Measurements from ENCODE around the gene FYB1.
"Not testable (repeated sequence)": the region's sequence is repeated elsewhere in the genome, so short reads cannot be mapped to it uniquely, and the experiment has no call there.

FYB1 gene

GRCh38 chr5:39219437-39219836 lies at the start of gene FYB1:
FYB1 (minus strand) TSS chr5:39219563; CDS start chr5:39202960, 16,603 bp downstream.
- no peak for DNase-seq

- no peak for DNase-seq
These were observed 47.8 kb upstream of the FYB1 start for GRCh38 chr5:39267186-39267585.

GRCh38 chr5:39266442-39266841 lies 47.1 kb upstream of the FYB1 start:
- no peak for DNase-seq

GRCh38 chr5:39264528-39264927 lies 45.2 kb upstream of the FYB1 start:
- DNase-seq: no peak

- DNase-seq: no peak
These were observed 43.6 kb upstream of the FYB1 start for GRCh38 chr5:39262981-39263380.

GRCh38 chr5:39260095-39260494 lies 40.7 kb upstream of the FYB1 start:
- DNase-seq: no peak

- DNase-seq: no peak
These were observed 38.2 kb upstream of the FYB1 start for GRCh38 chr5:39257554-39257953.

- no peak for DNase-seq
These were observed 37.3 kb upstream of the FYB1 start for GRCh38 chr5:39256477-39257235.

GRCh38 chr5:39255406-39255805 lies 36.0 kb upstream of the FYB1 start:
- no peak for DNase-seq

GRCh38 chr5:39254671-39255070 lies 35.3 kb upstream of the FYB1 start:
- DNase-seq: no peak

- DNase-seq: no peak
These were observed 33.8 kb upstream of the FYB1 start for GRCh38 chr5:39253196-39253595.

- no peak for DNase-seq
These were observed 30.4 kb upstream of the FYB1 start for GRCh38 chr5:39249564-39250274.

GRCh38 chr5:39249069-39249468 lies 29.7 kb upstream of the FYB1 start:
- DNase-seq: no peak

- DNase-seq: no peak
These were observed 21.4 kb upstream of the FYB1 start for GRCh38 chr5:39240750-39241149.

- no peak for DNase-seq
These were observed 19.2 kb upstream of the FYB1 start for GRCh38 chr5:39238366-39239105.

GRCh38 chr5:39236718-39237117 lies 17.4 kb upstream of the FYB1 start:
- DNase-seq: no peak

- no peak for DNase-seq
These were observed 16.3 kb upstream of the FYB1 start for GRCh38 chr5:39235648-39236047.

GRCh38 chr5:39234494-39234893 lies 15.1 kb upstream of the FYB1 start:
- not testable (repeated sequence) for DNase-seq

GRCh38 chr5:39233783-39234182 lies 14.4 kb upstream of the FYB1 start:
- DNase-seq: no peak

- DNase-seq: peak; percentile 39
These were observed 12.6 kb upstream of the FYB1 start for GRCh38 chr5:39231705-39232525.

GRCh38 chr5:39228596-39228995 lies 9.2 kb upstream of the FYB1 start:
- DNase-seq: no peak

- no peak for DNase-seq
These were observed 7.2 kb upstream of the FYB1 start for GRCh38 chr5:39226558-39226957.

GRCh38 chr5:39226100-39226451 lies 6.7 kb upstream of the FYB1 start:
- DNase-seq: no peak
